GM10266 (cell line): Measurements from ENCODE around the gene RAI14.

Experiments
- DNase-seq: peaks from one replicate; pipeline ENCODE4 v3.0.0; 2012; ENCODE audit errors: extremely low spot score
- CTCF ChIP-seq: IDR thresholded peaks from 2 replicates; pipeline ENCODE4 v1.5.1; 2012; ENCODE audit warnings: mild to moderate bottlenecking, low read depth; ENCODE audit not compliant: control insufficient read depth, insufficient read depth; ENCODE audit errors: missing control alignments

RAI14 gene

GRCh38 chr5:34802834-34803563, 146.9 kb downstream of the RAI14 start:
- TF ChIP-seq CTCF, result no peak

GRCh38 chr5:34803974-34804732, 148.0 kb downstream of the RAI14 start:
- no peak for DNase-seq

More at GRCh38 chr5:34802834-34803563, 146.9 kb downstream of the RAI14 start:
- no peak for DNase-seq

GRCh38 chr5:34804913-34805312, 148.8 kb downstream of the RAI14 start:
- no peak for DNase-seq
- no peak for TF ChIP-seq CTCF

More at GRCh38 chr5:34803974-34804732, 148.0 kb downstream of the RAI14 start:
- TF ChIP-seq CTCF, result no peak

GRCh38 chr5:34806532-34806931, 150.4 kb downstream of the RAI14 start:
- TF ChIP-seq CTCF, result no peak
- no peak for DNase-seq

GRCh38 chr5:34811706-34812105, 155.6 kb downstream of the RAI14 start:
- DNase-seq, result no peak
- no peak for TF ChIP-seq CTCF

- TF ChIP-seq CTCF, result no peak
- no peak for DNase-seq
These were observed 157.4 kb downstream of the RAI14 start for GRCh38 chr5:34813509-34813908.
